Thyroid gland (tissue), 4 donors: ENCODE data around the gene CD19.

Experiments used
- CTCF ChIP-seq, 6 experiments: fragments of 200-600 bp in 3 of 6; fragments of 450-650 bp in 3 of 6; sonication (generic) in 3 of 6; IDR thresholded peaks; one replicate each; pipeline ENCODE4 v1.5.1; 2016 to 2019; ENCODE audit warnings: antibody characterized with exemption in 6 of 6, mild to moderate bottlenecking in 2 of 6, inconsistent platforms in 1 of 6, moderate library complexity in 1 of 6
- POLR2A ChIP-seq, 2 donors: fragments of 450-650 bp; IDR thresholded peaks; one replicate each; pipeline ENCODE4 v1.6.1; 2017; ENCODE audit warnings: antibody characterized with exemption in 2 of 2, mild to moderate bottlenecking in 2 of 2, moderate library complexity in 1 of 2

- TF ChIP-seq CTCF (IDR thresholded peaks at IDR 0.05) (no peak), POLR2A (IDR thresholded peaks at IDR 0.05) (no peak)
Observed at GRCh38 chr16:28897826-28898225, 33.9 kb upstream of the CD19 start.
